Erythroblast (primary cell): ENCODE measurements around the gene STX5.

Experiments
- DNase-seq, 2 experiments: peaks; one replicate each; lab custom pipeline; 2025; lab: John Stamatoyannopoulos, UW
- GATA1 ChIP-seq: IDR thresholded peaks from 2 replicates; pipeline ENCODE4 v1.6.1; 2011; ENCODE audit warnings: low read depth, mild to moderate bottlenecking, control low read depth, low read length, moderate library complexity
- POLR2A ChIP-seq: IDR thresholded peaks from 2 replicates; pipeline ENCODE4 v1.6.1; 2011; ENCODE audit warnings: mild to moderate bottlenecking, low read length

The STX5 gene

DNA sequence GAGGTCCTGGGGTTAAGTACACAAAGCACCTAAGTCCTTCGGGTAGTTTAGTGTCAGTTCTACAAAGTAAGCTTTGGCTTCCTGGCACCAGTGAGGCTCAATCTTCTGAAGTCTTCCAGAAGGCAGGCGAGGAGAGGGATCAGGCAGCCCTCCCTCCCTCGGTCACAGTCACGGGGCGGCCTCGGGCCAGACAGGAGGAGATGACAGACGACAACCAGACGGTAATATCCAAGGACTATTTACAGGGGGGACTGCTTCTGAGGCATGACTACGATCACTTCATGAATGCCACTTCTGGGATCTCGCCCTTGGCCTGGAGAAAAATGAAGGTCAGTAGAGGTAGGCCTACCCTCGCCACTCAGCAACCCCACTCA lies 39.7 kb downstream of the STX5 start:
- DNase-seq, result peak in 1 of 2 experiments; percentile 59

DNA sequence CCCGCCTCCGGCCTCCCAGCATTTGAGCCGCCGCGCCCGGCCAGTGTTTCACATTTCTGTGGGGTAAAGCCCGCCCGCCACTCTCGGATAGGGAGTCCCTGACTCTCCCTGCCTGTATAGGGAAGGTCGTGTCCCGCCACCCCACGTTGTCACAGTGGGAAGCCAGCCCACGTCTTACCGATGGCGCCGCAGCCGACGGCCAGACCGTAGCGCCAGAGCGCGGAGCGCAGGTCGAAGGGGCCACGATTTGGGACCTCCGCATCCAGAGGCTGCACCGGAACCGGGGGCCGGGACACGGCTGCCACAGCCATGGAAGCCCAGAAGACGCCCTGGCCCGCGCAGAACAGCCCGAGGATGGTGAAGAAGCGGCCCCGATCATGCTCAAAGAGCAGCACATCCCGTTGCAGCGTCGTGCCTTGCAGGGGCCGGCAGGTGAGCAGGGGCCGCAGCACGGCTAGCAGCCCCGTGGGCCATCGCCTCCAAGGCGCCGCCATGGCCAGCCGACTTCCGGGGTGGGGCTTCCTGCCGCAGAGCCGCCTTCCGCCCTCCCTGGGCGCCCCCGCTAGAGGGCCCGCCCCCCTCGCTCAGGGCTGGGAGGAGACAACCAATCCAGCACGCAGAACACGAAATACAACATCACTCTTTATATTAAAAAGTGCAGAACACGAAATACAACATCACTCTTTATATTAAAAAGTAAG lies 40.2 kb downstream of the STX5 start, which contains the start of gene TMEM223:
TMEM223 (minus strand) TSS at position 506 of the 701 bp plus-strand sequence; CDS start at position 494, 12 bp downstream.
- TF ChIP-seq POLR2A (peak; percentile 87), GATA1 (no peak)
- peak; percentile 87 to 91 for DNase-seq

More for the DNA sequence above, 39.7 kb downstream of the STX5 start:
- no peak for TF ChIP-seq POLR2A
- no peak for TF ChIP-seq GATA1

DNA sequence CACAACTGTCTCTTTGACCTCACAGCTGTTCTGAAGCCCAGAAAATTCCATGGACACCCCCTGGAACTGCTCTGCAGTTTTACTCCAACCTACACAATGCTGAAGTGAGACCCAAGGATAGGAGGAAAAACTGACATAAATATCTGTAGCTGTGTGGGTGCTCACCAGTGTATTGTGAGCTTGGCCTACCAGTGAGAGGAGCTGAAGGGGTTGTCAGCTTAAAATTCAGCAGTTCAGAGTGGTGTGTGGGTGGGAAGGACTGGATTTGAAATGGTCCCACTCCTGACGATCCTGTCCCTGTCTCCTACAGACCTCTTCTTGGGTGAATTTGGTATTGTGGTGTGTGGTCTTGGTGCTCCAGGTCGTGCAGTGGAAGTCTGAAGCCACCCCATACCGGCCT lies 42.3 kb downstream of the STX5 start:
- DNase-seq, result no peak
- TF ChIP-seq GATA1, result no peak
- TF ChIP-seq POLR2A, result no peak

DNA sequence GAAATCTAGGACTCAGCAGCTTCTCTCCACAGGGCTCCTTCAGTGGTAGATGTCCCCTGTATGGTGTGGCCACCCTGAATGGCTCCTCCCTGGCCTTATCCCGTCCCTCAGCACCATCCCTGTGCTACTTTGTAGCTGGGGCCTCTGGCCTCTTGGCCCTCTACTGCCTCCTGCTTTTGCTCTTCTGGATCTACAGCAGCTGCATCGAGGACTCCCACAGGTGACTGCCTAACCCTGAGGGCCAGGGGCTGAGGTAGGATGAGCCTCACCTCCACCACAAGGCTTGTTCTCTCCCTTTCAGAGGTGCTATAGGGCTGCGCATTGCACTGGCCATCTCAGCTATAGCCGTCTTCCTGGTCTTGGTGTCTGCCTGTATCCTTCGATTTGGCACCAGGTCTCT lies 42.9 kb downstream of the STX5 start:
- no peak for DNase-seq
- TF ChIP-seq GATA1, result no peak
- no peak for TF ChIP-seq POLR2A

DNA sequence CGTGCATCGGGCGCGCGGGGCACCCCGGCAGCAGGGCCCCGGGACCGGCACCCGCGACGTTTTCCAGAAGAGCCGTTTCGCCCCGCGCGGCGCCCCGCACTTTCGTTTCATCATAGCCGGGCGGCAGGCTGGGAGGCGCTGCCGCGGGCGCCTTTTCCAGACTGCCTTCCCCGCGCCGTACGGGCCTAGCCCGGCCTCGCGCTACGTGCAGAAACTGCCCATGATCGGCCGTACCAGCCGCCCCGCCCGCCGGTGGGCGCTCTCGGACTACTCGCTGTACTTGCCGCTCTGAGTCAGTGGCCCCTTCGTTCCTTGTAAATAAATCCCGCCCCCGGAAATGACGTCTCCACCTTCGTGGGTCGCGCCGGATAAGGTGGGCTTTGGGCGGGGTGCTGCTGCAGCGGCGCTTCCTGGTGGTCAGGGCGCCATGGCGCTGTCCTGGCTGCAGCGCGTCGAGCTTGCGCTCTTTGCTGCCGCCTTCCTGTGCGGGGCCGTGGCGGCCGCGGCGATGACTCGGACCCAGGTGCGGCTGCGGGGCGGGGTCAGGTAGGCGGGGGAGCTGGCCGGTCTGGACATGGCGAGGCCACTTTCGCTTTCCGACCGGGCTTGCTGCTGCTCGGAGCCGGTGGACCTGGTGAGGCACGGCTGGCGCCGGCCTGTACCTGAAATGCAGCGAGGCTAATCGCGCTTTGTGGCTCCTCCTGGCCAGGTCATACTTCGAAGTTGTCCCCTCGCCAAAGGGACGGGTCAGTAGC lies 44.7 kb downstream of the STX5 start, which contains the start of gene TMEM179B:
TMEM179B (plus strand) TSS at position 398 of the 755 bp plus-strand sequence; CDS start at position 428, 30 bp downstream.
- TF ChIP-seq POLR2A (peak; percentile 97), GATA1 (no peak)

DNA sequence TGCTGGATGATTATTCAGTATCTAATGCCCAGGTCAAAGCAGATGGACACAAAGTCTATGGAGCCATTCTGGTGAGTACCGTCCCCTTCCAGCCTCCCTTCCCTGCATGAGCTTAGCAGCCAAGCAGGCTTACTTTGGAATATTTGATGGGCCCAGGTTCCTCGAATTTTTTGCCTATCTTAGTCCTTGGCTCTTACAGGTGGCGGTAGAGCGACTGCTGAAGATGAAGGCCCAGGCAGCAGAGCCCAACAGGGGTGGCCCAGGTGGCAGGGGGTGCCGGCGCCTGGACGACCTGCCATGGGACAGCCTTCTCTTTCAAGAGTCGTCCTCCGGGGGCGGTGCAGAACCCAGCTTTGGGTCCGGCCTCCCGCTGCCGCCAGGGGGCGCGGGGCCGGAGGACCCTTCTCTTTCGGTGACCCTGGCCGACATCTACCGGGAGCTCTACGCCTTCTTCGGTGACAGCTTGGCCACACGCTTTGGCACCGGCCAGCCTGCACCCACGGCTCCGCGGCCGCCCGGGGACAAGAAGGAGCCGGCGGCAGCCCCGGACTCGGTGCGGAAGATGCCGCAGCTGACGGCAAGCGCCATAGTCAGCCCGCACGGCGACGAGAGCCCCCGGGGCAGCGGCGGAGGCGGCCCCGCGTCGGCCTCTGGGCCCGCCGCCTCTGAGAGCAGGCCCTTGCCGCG lies 45.4 kb downstream of the STX5 start:
- DNase-seq, result peak; percentile 91 to 95
- no peak for TF ChIP-seq GATA1
- TF ChIP-seq POLR2A, result no peak

More for the DNA sequence above, 44.7 kb downstream of the STX5 start, which contains the start of gene TMEM179B:
- peak; percentile 99 for DNase-seq

DNA sequence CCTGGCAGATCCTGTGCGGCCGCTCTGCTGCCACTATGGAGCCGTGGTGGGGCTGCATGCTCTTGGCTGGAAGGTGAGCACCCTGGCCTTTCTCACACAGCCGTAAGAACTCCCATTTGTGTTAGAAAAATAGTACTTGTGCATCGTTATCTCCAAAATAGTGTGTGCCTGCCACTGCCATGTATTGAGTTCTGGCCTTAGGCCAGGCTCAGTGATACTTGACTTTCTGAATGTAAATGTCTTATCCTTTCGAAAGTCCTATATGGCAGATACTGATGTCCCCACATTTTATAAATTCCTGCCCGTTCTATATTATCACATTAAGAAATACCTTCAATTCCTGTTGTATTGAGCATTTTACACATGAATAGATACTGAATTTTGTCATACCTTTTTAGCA lies 49.1 kb downstream of the STX5 start:
- DNase-seq, result peak; percentile 29 to 53
- TF ChIP-seq POLR2A (no peak), GATA1 (no peak)

DNA sequence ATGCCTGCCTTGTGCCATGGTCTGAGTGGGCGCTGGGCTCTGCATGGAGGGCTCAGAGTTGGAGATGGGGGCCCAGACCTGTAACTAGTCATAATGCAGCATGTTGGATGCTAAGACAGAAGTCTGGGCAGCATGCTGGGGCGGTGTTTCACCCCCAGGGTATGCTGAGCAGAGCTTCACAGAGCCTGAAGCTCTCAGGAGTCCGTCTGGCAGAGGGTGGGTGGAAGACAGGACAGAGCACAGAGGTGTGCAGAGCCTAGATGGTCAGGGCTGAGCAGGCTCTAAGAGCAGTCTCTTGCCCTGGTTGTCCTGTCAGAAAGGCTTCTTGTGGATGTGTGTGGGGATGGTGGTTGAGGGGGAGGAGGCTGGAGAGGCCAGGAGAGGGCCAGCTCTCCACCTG lies 53.4 kb downstream of the STX5 start:
- no peak for TF ChIP-seq GATA1
- TF ChIP-seq POLR2A, result no peak
- DNase-seq, result no peak

DNA sequence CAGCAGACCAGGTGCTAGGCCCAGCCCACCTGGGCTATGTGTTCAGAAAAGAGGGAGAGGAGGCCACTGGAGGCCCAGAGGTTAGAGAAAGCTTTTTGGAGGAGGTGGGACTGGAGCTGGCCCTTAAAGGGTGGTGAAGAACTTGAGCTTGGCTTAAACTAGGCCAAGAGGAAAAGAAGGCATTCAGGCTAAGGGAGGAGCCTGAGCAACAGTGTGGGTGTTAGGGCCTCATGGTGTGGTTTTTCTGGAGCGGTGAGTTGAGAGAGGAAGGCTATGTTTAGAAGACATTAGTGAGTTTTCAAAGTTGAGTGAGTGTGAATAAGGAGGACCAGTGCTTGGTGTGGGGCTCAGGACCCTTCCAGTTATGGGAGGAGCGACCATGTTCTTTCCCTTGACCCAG lies 54.5 kb downstream of the STX5 start:
- TF ChIP-seq POLR2A (no peak), GATA1 (no peak)

DNA sequence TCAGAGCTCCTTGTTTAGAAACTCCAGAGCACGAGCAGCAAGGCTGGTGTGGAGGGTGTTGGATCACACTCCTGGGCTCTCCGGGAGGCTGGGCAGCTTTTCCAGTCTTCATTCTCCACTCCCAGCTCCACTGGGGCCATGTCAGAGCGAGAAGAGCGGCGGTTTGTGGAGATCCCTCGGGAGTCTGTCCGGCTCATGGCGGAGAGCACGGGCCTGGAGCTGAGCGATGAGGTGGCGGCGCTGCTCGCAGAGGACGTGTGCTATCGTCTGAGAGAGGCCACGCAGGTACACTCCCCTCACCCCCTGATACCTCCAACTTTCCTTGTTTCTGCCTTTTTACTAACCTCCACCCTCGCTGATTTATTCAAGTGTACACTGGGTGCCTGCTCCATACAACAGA lies 56.2 kb downstream of the STX5 start:
- DNase-seq, result no peak
- TF ChIP-seq POLR2A, result no peak

More for the DNA sequence above, 54.5 kb downstream of the STX5 start:
- no peak for DNase-seq

DNA sequence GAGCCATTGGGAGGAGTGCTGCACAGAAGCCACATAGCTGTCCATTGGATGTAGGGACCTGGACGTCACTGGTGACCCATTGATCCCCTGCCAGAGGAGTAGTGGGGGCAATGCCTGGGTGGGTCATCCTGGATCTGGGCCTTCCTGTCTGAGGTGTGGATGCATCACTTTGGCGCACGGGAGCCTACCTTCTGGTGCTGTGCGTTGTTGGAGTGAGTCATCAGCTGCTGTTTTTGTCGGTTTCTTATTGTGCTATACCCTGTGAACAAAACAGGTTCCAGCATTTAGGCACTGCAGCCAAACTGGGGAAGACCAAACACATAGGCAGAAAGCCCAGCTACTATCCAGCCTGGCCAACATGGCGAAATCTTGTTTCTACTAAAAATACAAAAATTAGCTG lies 57.4 kb downstream of the STX5 start:
- no peak for TF ChIP-seq GATA1
- no peak for TF ChIP-seq POLR2A
- DNase-seq, result no peak

DNA sequence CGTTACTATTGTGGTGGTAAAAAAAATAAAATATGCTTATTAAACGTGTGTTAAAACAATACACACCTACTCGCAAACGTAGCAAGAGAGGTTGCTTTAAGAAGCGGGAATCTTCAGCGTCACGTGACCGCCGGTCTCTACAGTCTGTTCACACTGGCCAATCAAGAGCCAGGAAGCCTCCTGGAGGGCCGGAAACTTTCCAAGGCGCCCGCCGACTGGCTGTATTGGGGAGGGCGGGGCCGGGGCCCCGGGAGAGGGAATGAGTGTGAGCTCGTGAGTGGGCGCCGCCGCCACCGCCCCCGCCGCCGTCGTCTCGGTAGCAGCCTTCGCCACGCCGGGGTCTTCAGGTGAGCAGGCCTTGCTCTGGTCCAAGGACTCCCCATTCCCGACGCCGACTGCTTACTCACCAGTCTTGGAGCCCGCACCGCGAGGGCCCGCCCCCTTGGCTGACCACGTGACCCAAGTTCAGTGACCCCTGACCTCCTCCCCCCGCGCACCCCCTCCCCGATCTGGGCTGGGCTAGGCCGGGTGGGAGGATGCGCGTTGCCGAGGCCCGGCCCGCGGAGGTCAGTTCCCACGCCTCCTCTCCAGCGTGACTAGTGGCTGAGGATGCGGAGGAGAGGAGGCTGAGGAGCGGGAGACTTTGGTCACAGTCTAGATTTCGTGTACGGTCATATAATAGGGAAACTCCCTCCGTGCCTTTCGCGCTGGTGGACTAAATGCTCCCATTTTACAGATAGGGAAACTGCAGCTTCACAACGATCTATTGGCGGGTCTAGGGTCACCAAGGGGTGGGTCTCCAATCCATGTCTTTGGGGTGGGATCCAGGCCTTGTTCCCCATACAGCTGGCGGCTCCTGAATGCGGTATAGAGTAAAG lies 60.5 kb downstream of the STX5 start, which contains the start of gene TAF6L:
TAF6L (plus strand) TSS at position 253 of the 878 bp plus-strand sequence. CDS start 4,388 bp downstream, outside the sequence.
- DNase-seq, result peak; percentile 95 to 96
- TF ChIP-seq GATA1, result no peak
- peak; percentile 69 for TF ChIP-seq POLR2A

DNA sequence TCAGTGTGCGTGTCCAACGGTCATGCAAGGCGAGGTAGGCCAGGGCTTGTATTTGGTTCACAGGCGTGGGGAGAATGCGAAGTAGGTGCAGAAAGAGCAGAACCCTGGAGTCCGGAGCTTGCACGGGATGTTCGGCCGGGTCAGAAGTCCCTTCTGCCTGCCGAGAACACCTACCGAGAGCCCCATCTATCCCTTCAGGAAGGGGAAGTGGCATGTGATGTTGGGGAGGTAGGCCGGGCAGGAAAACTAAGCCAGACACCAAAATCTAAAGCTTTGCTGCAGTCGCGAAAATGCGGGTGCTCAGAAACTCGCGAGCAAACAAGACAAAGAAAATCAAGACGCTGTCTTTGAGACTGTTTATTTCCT lies 61.1 kb downstream of the STX5 start:
- DNase-seq, result peak; percentile 70 to 73
- no peak for TF ChIP-seq POLR2A

DNA sequence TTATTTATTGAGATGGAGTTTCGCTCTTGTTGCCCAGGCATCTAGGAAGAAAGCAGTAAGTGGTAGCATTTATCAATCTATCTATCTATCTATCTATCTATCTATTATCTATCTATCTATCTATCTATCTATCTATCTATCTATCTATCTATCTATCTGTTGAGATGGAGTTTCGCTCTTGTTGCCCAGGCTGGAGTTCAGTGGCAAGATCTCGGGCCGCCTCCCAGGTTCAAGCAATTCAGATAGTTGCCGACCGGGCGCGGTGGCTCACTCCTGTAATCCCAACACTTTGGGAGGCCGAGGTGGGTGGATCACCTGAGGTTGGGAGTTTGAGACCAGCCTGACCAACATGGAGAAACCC lies 71.0 kb downstream of the STX5 start:
- peak; percentile 39 to 49 for DNase-seq
